Endothelial cell of umbilical vein (primary cell): ENCODE data around the gene HOXC12.
A peak's percentile ranks its signal among the peaks of the same experiment; 100 is the strongest.

Experiments
- EZH2 ChIP-seq: IDR thresholded peaks from 2 replicates; pipeline ENCODE4 v1.6.1; 2012; ENCODE audit warnings: borderline replicate concordance, low read depth, mild to moderate bottlenecking, moderate library complexity, low read length, inconsistent platforms; ENCODE audit not compliant: severe bottlenecking
- FOS ChIP-seq: IDR thresholded peaks from 2 replicates; pipeline ENCODE4 v1.6.1; 2011; ENCODE audit warnings: mild to moderate bottlenecking, low read length, moderate library complexity, borderline replicate concordance; ENCODE audit not compliant: insufficient read depth
- JUN ChIP-seq: IDR thresholded peaks from 2 replicates; pipeline ENCODE4 v1.6.1; 2011; ENCODE audit warnings: borderline replicate concordance, low read depth; ENCODE audit not compliant: insufficient read length, insufficient read depth
- MYC ChIP-seq: IDR thresholded peaks from one replicate; pipeline ENCODE4 v1.6.1; 2011; ENCODE audit warnings: mild to moderate bottlenecking, low read depth, low read length
- POLR2A ChIP-seq: IDR thresholded peaks from 2 replicates; pipeline ENCODE4 v1.6.1; 2012; ENCODE audit warnings: low read depth, mild to moderate bottlenecking, control low read depth, low read length
- POLR2AphosphoS5 ChIP-seq: IDR thresholded peaks from 2 replicates; pipeline ENCODE4 v1.6.1; 2012; ENCODE audit warnings: low read depth, mild to moderate bottlenecking, control low read depth, low read length, moderate library complexity; ENCODE audit not compliant: insufficient read depth
- TF ChIP-seq, protein P1 (sequence below), 2 donors: IDR thresholded peaks; 1 replicate in 1 of 2; 2 replicates in 1 of 2; pipeline ENCODE4 v1.5.1; 2011; ENCODE audit warnings: low read length in 2 of 2, mild to moderate bottlenecking in 2 of 2, moderate library complexity in 2 of 2, control low read depth in 1 of 2, inconsistent platforms in 1 of 2, low read depth in 1 of 2; ENCODE audit not compliant: insufficient read depth in 1 of 2; ENCODE audit errors: extremely low read depth in 1 of 2

DNA sequence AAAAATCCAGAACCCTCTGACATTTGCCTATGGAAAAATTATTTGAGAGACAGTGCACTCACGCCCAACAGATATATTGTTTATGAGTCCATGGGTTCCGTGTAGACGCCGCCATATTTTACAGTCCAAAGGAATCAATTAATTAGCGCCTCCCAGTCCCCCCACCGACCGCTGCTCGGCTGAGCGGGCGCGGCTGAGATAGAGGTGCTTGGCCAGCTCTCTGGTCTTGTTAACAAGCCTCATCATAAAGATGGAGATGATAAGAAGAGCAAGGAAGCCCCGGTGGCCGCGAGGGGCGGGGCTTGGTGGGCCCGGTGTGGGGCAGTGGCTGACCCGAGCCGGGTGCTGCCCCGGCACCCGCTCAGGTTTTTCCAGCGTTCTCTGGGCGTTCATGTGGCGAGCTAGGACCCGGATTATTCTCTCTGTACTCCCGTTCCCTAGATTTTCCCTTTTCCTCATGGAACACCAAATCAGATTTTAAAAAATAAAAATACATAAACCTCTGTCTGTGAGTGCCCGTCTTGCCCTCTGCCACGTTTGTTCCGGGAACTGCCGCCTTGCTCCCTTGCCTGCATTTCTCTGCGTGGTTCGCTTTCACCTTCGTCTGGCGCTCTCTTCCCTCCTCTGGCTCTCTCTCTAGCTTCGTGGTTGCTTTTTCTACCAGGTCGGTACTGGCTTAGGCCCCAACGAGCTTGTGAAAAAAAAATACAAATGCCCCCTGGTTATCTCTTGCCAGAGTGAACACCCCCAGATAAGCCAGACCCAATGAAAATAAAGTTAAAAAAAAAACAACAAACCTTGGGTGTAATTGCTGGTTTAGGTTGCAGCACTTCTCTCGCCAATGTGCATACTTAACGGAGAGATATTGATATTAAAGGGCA lies 9.0 kb downstream of the HOXC12 start:
- TF ChIP-seq, protein P1, sequence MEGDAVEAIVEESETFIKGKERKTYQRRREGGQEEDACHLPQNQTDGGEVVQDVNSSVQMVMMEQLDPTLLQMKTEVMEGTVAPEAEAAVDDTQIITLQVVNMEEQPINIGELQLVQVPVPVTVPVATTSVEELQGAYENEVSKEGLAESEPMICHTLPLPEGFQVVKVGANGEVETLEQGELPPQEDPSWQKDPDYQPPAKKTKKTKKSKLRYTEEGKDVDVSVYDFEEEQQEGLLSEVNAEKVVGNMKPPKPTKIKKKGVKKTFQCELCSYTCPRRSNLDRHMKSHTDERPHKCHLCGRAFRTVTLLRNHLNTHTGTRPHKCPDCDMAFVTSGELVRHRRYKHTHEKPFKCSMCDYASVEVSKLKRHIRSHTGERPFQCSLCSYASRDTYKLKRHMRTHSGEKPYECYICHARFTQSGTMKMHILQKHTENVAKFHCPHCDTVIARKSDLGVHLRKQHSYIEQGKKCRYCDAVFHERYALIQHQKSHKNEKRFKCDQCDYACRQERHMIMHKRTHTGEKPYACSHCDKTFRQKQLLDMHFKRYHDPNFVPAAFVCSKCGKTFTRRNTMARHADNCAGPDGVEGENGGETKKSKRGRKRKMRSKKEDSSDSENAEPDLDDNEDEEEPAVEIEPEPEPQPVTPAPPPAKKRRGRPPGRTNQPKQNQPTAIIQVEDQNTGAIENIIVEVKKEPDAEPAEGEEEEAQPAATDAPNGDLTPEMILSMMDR (IDR thresholded peaks at IDR 0.05; ENCODE audit: extremely low read depth in 1 of 2, insufficient read depth in 1 of 2, low read depth in 1 of 2, low read length in 2 of 2): no peak
- TF ChIP-seq EZH2: peak; percentile 68
- TF ChIP-seq MYC: no peak
- TF ChIP-seq POLR2AphosphoS5: no peak
- TF ChIP-seq POLR2A: no peak
- TF ChIP-seq JUN: no peak
- TF ChIP-seq FOS: no peak
